NT2/D1 (cell line): ENCODE results near the gene SPART.

Experiments used
- YY1 ChIP-seq: IDR thresholded peaks from 2 replicates; pipeline ENCODE4 v1.6.1; 2011; ENCODE audit not compliant: insufficient read length, insufficient read depth
- ZNF274 ChIP-seq: IDR thresholded peaks from 2 replicates; pipeline ENCODE4 v1.6.1; 2011; ENCODE audit warnings: mild to moderate bottlenecking, low read depth, low read length

- TF ChIP-seq YY1 (no peak), ZNF274 (no peak)
These were observed 25.0 kb upstream of the SPART start for GRCh38 chr13:36371185-36371584.
